IPS-18a (cell line): Measurements from ENCODE around the gene TBC1D17.
A peak's percentile ranks its signal among the peaks of the same experiment; 100 is the strongest.

Experiments used
- H3K27ac ChIP-seq: one replicate; pipeline ENCODE4 v1.5.1; 2013; ENCODE audit warnings: low read length
- H3K27me3 ChIP-seq: one replicate; pipeline ENCODE4 v1.6.1; 2013; ENCODE audit warnings: mild to moderate bottlenecking, low read length; ENCODE audit not compliant: control insufficient read depth, insufficient read depth
- H3K36me3 ChIP-seq: one replicate; pipeline ENCODE4 v1.6.1; 2013; ENCODE audit warnings: low read depth, low read length; ENCODE audit not compliant: control insufficient read depth
- H3K4me1 ChIP-seq: one replicate; pipeline ENCODE4 v1.6.1; 2013; ENCODE audit warnings: low read depth, low read length; ENCODE audit not compliant: control insufficient read depth
- H3K4me3 ChIP-seq: one replicate; pipeline ENCODE4 v1.5.1; 2013; ENCODE audit warnings: low read length
- H3K9ac ChIP-seq: one replicate; pipeline ENCODE4 v1.6.1; 2013; ENCODE audit warnings: mild to moderate bottlenecking, low read length, moderate library complexity
- H3K9me3 ChIP-seq: one replicate; pipeline ENCODE4 v1.6.1; 2013; ENCODE audit warnings: low read depth, low read length; ENCODE audit not compliant: control insufficient read depth

TBC1D17 gene

DNA sequence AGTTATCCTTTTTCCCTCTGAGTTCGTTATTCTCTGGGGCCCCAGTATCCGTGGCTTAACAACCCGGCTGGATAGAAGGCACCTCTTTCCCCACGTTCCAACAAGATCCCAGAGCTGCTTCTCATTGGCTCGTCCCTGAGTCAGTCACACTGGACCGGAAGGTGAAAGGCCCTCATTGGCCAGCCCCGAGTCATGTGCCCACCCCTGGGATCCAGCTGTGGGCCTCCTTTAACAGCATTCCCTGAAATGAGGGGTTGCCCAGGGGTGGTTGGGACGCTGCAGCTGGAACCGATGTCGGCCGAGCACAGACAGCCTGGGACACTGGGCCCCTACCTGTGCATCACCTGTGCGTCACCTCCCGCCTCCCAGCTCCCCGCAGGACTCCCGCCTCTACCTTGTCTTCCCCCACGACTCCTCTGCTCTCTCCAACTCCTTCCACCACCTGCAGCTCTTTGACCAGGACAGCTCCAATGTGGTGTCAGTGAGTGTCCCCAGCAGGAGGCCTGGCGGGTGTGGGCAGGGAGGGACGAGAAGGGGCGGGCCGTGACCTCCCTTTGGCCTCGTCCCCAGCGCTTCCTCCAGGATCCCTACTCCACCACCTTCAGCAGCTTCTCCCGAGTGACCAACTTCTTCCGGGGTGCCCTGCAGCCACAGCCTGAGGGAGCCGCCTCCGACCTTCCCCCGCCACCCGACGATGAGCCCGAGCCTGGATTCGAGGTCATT lies 4.3 kb downstream of the TBC1D17 start:
- Histone ChIP-seq H3K27me3 (no peaks in the 10 kb centered on the region), H3K27ac (no peak overlapping the region), H3K9me3 (no peaks in the 10 kb centered on the region), H3K4me3 (no peak overlapping the region), H3K36me3 (peaks cover 54% of the 10 kb centered on the region), H3K9ac (no peak overlapping the region), H3K4me1 (peaks cover 4% of the 10 kb centered on the region)

DNA sequence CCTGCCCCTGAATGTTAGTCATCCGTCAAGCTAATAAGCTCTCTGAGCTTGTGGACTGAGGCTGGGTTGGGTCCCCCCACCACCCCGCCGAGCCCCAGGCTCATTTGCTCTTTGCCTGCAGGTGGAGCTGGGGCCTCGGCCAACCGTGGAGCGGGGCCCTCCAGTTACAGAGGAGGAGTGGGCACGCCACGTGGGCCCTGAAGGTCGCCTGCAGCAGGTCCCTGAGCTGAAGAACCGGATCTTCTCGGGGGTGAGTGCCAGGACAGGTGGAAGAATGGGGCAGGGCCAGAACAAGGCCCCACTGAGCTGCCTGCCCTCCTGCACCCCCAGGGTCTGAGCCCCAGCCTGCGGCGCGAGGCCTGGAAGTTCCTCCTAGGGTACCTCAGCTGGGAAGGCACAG lies 5.1 kb downstream of the TBC1D17 start:
- Histone ChIP-seq H3K9ac (no peak overlapping the region), H3K27me3 (no peaks in the 10 kb centered on the region), H3K9me3 (no peaks in the 10 kb centered on the region), H3K4me1 (peaks cover 4% of the 10 kb centered on the region), H3K4me3 (no peak overlapping the region), H3K27ac (no peak overlapping the region), H3K36me3 (peaks cover 54% of the 10 kb centered on the region)

DNA sequence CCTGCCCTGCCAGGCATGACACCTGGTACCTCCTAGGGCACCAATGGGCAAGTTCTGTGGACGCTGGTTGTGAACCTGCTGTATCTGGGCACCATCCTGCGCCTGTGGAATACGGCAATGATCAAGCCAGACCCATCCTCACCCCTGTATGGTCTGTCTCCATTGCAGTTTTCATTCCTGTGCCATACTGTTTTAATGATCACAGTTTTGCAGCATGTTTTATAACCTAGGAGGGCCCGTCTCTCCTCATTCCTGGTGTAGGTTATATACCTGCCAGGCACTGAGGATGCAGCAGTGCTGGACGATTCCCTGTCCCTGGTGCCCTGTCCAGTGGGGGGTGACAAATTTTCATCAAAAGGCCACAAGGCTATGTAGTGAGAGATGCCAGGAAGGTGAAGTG lies 5.6 kb downstream of the TBC1D17 start:
- Histone ChIP-seq H3K9me3 (no peaks in the 10 kb centered on the region), H3K36me3 (peaks cover 54% of the 10 kb centered on the region), H3K27me3 (no peaks in the 10 kb centered on the region), H3K9ac (no peak overlapping the region), H3K4me3 (no peak overlapping the region), H3K27ac (no peak overlapping the region), H3K4me1 (peaks cover 4% of the 10 kb centered on the region)

GRCh38 chr19:49884109-49884508 lies 6.6 kb downstream of the TBC1D17 start:
- Histone ChIP-seq H3K27me3 (peaks cover under 1% of the 10 kb centered on the region), H3K9me3 (no peaks in the 10 kb centered on the region), H3K9ac (no peak overlapping the region), H3K4me1 (no peaks in the 10 kb centered on the region), H3K27ac (no peak overlapping the region), H3K4me3 (no peak overlapping the region), H3K36me3 (peaks cover 54% of the 10 kb centered on the region)

- no peak overlapping the region for H3K4me3 ChIP-seq
- H3K36me3 ChIP-seq: peaks cover 49% of the 10 kb centered on the region
- peaks cover 7% of the 10 kb centered on the region for H3K27me3 ChIP-seq
- H3K27ac ChIP-seq: no peak overlapping the region
- H3K9ac ChIP-seq: no peak overlapping the region
- no peaks in the 10 kb centered on the region for H3K9me3 ChIP-seq
- no peaks in the 10 kb centered on the region for H3K4me1 ChIP-seq
Observed at GRCh38 chr19:49884760-49885159, 7.3 kb downstream of the TBC1D17 start.

GRCh38 chr19:49887037-49887664 lies 9.6 kb downstream of the TBC1D17 start:
- H3K4me1 ChIP-seq: peaks cover 4% of the 10 kb centered on the region
- no peak overlapping the region for H3K9ac ChIP-seq
- H3K27ac ChIP-seq: no peak overlapping the region
- no peaks in the 10 kb centered on the region for H3K9me3 ChIP-seq
- no peak overlapping the region for H3K4me3 ChIP-seq
- peaks cover 9% of the 10 kb centered on the region for H3K27me3 ChIP-seq
- peaks cover 28% of the 10 kb centered on the region for H3K36me3 ChIP-seq

DNA sequence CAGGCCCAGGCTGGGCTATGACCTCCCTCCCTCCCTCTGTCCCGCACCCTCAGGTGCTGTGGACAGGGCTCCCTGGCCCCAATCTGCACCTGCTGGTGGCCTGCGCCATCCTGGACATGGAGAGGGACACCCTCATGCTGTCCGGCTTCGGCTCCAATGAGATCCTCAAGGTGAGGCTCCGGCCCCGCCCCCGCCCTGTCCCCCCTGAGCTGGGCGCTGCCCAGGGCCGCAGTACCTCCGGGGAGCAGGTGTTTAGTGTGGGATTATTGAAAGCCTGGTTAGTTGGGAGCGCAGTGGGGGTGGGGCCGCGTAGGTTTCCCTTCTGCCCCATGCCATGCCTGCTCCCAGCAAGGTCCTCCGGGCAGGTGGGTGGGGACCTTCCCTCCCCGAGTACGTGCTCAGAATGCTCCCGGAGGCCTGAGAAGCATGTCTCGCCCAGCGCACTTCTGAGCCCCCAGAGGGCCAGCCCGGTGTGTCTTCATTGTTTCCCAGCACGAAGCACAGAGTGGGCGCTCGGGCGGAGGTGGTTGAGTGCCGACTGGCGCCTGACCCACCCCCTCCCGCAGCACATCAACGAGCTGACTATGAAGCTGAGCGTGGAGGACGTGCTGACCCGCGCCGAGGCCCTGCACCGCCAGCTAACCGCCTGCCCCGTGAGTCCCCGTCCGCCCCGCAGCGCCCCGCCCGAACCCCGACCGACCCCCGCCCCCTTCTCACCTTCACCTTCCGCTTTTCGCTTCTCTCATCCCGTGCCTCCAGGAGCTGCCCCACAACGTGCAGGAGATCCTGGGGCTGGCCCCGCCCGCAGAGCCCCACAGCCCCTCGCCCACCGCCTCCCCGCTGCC lies 10.4 kb downstream of the TBC1D17 start:
- H3K9me3 ChIP-seq: no peaks in the 10 kb centered on the region
- peaks cover 9% of the 10 kb centered on the region for H3K27me3 ChIP-seq
- H3K4me1 ChIP-seq: peaks cover 4% of the 10 kb centered on the region
- peaks cover 21% of the 10 kb centered on the region for H3K36me3 ChIP-seq
- no peak overlapping the region for H3K4me3 ChIP-seq
- no peak overlapping the region for H3K27ac ChIP-seq
- no peak overlapping the region for H3K9ac ChIP-seq

GRCh38 chr19:49888510-49888824 lies 11.0 kb downstream of the TBC1D17 start:
- no peak overlapping the region for H3K27ac ChIP-seq
- no peak overlapping the region for H3K9ac ChIP-seq
- peaks cover 4% of the 10 kb centered on the region for H3K4me1 ChIP-seq
- no peak overlapping the region for H3K4me3 ChIP-seq
- no peaks in the 10 kb centered on the region for H3K9me3 ChIP-seq
- H3K27me3 ChIP-seq: peaks cover 9% of the 10 kb centered on the region
- peaks cover 15% of the 10 kb centered on the region for H3K36me3 ChIP-seq

GRCh38 chr19:49889038-49889686 lies 11.7 kb downstream of the TBC1D17 start:
- Histone ChIP-seq H3K27me3 (peaks cover 9% of the 10 kb centered on the region), H3K9ac (no peak overlapping the region), H3K36me3 (peaks cover 8% of the 10 kb centered on the region), H3K9me3 (no peaks in the 10 kb centered on the region), H3K27ac (no peak overlapping the region), H3K4me3 (no peak overlapping the region), H3K4me1 (peaks cover 4% of the 10 kb centered on the region)

GRCh38 chr19:49889687-49890348 lies 12.3 kb downstream of the TBC1D17 start:
- H3K27ac ChIP-seq: no peak overlapping the region
- H3K9me3 ChIP-seq: no peaks in the 10 kb centered on the region
- peaks cover 4% of the 10 kb centered on the region for H3K4me1 ChIP-seq
- peaks cover 9% of the 10 kb centered on the region for H3K27me3 ChIP-seq
- peaks cover 2% of the 10 kb centered on the region for H3K36me3 ChIP-seq
- no peak overlapping the region for H3K9ac ChIP-seq
- peak overlapping the region; percentile 48 for H3K4me3 ChIP-seq
